ENCODE data around the gene SLAIN2.
A peak's percentile ranks its signal among the peaks of the same experiment; 100 is the strongest.
"Not testable (repeated sequence)": the region's sequence is repeated elsewhere in the genome, so short reads cannot be mapped to it uniquely, and the experiment has no call there.

SLAIN2 gene

DNA sequence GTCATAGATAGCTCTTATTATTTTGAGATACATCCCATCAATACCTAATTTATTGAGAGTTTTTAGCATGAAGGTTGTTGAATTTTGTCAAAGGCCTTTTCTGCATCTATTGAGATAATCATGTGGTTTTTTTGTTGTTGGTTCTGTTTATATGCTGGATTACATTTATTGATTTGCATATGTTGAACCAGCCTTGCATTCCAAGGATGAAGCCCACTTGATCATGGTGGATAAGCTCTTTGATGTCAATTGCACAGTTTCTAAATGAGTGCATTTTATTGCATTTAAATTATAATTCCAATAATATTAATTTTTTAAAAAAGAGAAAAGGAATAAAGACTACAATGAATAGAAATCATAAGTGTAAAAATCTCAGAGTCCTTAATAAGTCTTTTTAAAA is 26.6 kb upstream of the SLAIN2 start:
- not testable (repeated sequence) for H3K4me3 ChIP-seq (ENCODE audit: low read length); H3K4me1 ChIP-seq (ENCODE audit: control insufficient read depth, insufficient read depth, low read length); H3K36me3 ChIP-seq (ENCODE audit: control insufficient read depth, insufficient read depth, low read length, severe bottlenecking); H3K27me3 ChIP-seq (replicated peaks; ENCODE audit: control insufficient read depth, insufficient read depth, low read length); DNase-seq (ENCODE audit: low read depth); H3K9me3 ChIP-seq (ENCODE audit: control insufficient read depth, low read length); H3K9ac ChIP-seq (ENCODE audit: low read length)

DNA sequence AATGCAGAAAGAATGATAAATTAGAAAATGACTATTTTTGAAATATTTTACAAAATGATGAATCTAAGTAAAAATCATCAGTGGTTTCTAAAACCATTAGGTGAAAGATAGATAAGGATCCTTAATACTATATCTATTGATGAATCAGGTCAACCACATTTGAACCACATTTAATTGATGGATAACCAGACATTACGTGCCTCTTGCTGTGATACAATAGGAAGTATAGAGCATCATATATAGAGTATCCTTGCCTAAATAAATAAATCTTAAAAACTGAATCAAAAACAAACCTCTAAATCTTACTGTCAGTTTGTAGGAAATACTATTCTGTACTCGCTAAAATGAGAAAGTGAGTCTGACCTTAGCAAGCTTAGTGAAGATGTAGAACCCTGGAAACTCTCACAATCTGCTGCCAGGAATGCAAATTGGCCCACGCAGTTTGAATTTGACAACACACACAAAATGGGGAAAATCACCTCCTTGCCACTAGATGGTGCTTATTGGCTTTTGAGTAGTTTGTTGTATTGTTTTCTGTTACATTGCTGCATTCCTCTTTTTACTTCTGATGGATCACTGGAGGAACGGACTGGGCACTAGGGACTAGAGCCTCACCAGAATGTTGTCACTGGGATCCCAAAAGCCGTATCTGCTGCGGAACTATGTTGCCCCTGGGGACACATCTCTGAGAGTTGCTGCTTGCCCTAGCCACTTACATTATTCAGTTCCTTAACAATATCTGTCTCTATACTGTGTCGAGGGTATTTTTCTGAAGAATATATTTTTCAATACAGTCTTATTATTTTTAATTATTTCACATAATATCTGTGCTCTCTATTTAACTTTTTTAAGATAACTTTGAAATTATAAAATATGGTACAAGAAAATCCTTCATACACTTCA is 25.4 kb upstream of the SLAIN2 start:
- no peaks in the 10 kb centered on the region for H3K9me3 ChIP-seq (ENCODE audit: control insufficient read depth, low read length)
- H3K4me3 ChIP-seq (ENCODE audit: low read length) = no peak overlapping the region
- no peaks in the 10 kb centered on the region for H3K36me3 ChIP-seq (ENCODE audit: control insufficient read depth, insufficient read depth, low read length, severe bottlenecking)
- H3K27me3 ChIP-seq (replicated peaks; ENCODE audit: control insufficient read depth, insufficient read depth, low read length) = no peaks in the 10 kb centered on the region
- DNase-seq (ENCODE audit: low read depth) = peak; percentile 80
- H3K4me1 ChIP-seq (ENCODE audit: control insufficient read depth, insufficient read depth, low read length) = no peaks in the 10 kb centered on the region
- H3K9ac ChIP-seq (ENCODE audit: low read length) = no peak overlapping the region

DNA sequence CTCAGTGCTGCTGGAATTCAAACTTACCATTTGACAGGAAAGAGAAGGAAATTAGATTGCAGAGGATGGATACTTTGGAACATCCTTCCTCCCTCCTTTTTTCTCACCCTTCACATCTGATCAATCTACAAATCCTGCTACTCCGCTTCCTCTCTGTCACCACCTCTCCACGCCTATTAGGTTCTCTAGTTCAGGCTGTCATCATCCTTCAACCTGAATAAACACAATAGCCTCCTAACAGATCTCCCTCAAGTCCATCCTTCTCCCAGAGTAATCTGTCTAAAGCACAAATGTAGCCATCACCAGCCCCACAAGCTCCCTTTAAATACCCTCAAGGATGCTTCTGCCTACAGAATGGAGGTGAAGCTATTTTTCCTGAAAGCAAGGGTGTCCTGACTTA is 20.0 kb upstream of the SLAIN2 start:
- Histone ChIP-seq H3K4me3 (ENCODE audit: low read length) (no peak overlapping the region), H3K9me3 (ENCODE audit: control insufficient read depth, low read length) (no peaks in the 10 kb centered on the region), H3K4me1 (ENCODE audit: control insufficient read depth, insufficient read depth, low read length) (no peaks in the 10 kb centered on the region), H3K9ac (ENCODE audit: low read length) (no peak overlapping the region), H3K27me3 (replicated peaks; ENCODE audit: control insufficient read depth, insufficient read depth, low read length) (no peaks in the 10 kb centered on the region), H3K36me3 (ENCODE audit: control insufficient read depth, insufficient read depth, low read length, severe bottlenecking) (no peaks in the 10 kb centered on the region)
- DNase-seq (ENCODE audit: low read depth) = no peak

DNA sequence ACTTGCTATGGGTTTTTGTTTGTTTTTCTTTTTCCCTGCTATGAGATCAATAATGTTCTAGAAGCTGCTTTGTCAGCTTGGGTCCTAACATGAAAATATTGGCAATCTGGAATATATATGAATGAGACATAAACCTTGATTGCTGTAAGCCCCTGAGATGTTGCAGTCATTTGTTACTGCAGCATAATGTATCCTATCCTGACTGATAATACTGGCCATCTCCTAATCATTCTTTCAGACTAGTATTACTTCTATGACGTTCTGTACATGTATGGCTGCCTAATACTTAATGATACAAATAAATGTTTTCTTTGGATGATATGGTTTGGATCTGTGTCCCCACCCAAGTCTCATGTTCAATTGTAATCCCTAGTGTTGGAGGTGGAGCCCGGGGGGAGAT is 19.3 kb upstream of the SLAIN2 start:
- Histone ChIP-seq H3K4me1 (ENCODE audit: control insufficient read depth, insufficient read depth, low read length) (no peaks in the 10 kb centered on the region), H3K4me3 (ENCODE audit: low read length) (no peak overlapping the region), H3K27me3 (replicated peaks; ENCODE audit: control insufficient read depth, insufficient read depth, low read length) (no peaks in the 10 kb centered on the region), H3K36me3 (ENCODE audit: control insufficient read depth, insufficient read depth, low read length, severe bottlenecking) (no peaks in the 10 kb centered on the region), H3K9ac (ENCODE audit: low read length) (no peak overlapping the region), H3K9me3 (ENCODE audit: control insufficient read depth, low read length) (no peaks in the 10 kb centered on the region)
- DNase-seq (ENCODE audit: low read depth) = no peak

DNA sequence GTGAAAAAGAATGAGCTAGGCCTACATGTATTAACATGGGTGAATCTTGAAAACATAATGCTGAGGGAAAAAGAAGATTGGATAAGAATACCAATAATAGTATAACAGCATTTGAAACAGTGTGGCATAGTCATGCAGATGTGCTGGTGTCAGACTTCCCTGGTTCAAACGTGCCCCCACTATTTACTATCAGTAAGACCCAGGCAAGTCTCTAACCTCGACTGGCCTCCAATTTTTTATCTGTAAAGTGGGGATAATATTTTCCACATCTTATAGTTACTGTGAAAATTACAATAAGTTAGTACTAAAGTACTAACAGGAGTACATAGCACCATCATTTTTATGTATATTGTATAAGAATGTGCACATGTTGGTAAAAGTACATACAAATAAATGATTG is 17.0 kb upstream of the SLAIN2 start:
- no peak for DNase-seq (ENCODE audit: low read depth)
- H3K4me1 ChIP-seq (ENCODE audit: control insufficient read depth, insufficient read depth, low read length) = peaks cover 2% of the 10 kb centered on the region

DNA sequence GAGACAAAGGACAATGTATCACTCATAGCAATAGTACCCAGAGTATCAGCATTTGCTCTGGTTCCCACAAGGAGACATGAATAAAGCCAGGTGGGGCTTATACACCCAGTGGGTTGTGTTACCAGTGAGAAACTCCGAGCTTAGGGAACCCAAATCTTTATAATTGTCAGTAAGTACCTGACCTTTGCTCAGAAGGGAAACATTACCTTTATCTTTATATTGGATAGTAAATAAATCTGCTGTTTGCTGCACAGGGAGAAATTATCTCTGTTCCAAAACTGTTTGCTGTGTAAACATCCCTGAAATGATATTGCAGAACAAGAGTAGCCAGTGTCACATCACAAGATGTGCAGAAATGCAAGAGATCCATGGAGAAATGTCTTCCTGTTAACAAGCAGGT is 12.1 kb upstream of the SLAIN2 start:
- no peaks in the 10 kb centered on the region for H3K36me3 ChIP-seq (ENCODE audit: control insufficient read depth, insufficient read depth, low read length, severe bottlenecking)
- H3K9ac ChIP-seq (ENCODE audit: low read length) = no peak overlapping the region
- no peaks in the 10 kb centered on the region for H3K9me3 ChIP-seq (ENCODE audit: control insufficient read depth, low read length)
- H3K4me1 ChIP-seq (ENCODE audit: control insufficient read depth, insufficient read depth, low read length) = peaks cover 32% of the 10 kb centered on the region
- peak overlapping the region; percentile 57 for H3K4me3 ChIP-seq (ENCODE audit: low read length)
- DNase-seq (ENCODE audit: low read depth) = no peak
- no peaks in the 10 kb centered on the region for H3K27me3 ChIP-seq (replicated peaks; ENCODE audit: control insufficient read depth, insufficient read depth, low read length)

More for the DNA sequence above, 17.0 kb upstream of the SLAIN2 start:
- Histone ChIP-seq H3K27me3 (replicated peaks; ENCODE audit: control insufficient read depth, insufficient read depth, low read length) (no peaks in the 10 kb centered on the region), H3K9ac (ENCODE audit: low read length) (no peak overlapping the region), H3K4me3 (ENCODE audit: low read length) (no peak overlapping the region), H3K9me3 (ENCODE audit: control insufficient read depth, low read length) (no peaks in the 10 kb centered on the region), H3K36me3 (ENCODE audit: control insufficient read depth, insufficient read depth, low read length, severe bottlenecking) (no peaks in the 10 kb centered on the region)

DNA sequence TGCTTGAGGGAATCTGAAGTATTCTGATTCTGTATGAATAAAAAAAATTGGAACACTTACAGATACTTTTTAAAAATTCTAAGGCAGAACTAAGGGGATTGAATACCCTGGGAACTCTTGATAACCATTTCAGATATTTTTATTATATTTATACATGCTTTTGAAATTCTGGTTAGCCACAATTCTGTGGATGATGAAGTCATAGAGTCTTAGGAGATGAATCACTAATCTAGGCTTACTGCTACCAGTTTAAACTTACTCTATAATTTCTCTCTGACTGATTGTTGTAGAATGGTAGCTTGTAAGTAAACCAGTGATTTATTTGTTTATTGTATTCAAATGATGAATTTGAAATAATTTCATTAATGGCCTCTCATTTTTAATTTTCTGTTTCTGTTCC is 11.4 kb upstream of the SLAIN2 start:
- Histone ChIP-seq H3K4me3 (ENCODE audit: low read length) (peak overlapping the region; percentile 57), H3K9me3 (ENCODE audit: control insufficient read depth, low read length) (no peaks in the 10 kb centered on the region), H3K4me1 (ENCODE audit: control insufficient read depth, insufficient read depth, low read length) (peaks cover 32% of the 10 kb centered on the region), H3K9ac (ENCODE audit: low read length) (no peak overlapping the region), H3K36me3 (ENCODE audit: control insufficient read depth, insufficient read depth, low read length, severe bottlenecking) (no peaks in the 10 kb centered on the region), H3K27me3 (replicated peaks; ENCODE audit: control insufficient read depth, insufficient read depth, low read length) (no peaks in the 10 kb centered on the region)
- DNase-seq (ENCODE audit: low read depth) = peak; percentile 86

DNA sequence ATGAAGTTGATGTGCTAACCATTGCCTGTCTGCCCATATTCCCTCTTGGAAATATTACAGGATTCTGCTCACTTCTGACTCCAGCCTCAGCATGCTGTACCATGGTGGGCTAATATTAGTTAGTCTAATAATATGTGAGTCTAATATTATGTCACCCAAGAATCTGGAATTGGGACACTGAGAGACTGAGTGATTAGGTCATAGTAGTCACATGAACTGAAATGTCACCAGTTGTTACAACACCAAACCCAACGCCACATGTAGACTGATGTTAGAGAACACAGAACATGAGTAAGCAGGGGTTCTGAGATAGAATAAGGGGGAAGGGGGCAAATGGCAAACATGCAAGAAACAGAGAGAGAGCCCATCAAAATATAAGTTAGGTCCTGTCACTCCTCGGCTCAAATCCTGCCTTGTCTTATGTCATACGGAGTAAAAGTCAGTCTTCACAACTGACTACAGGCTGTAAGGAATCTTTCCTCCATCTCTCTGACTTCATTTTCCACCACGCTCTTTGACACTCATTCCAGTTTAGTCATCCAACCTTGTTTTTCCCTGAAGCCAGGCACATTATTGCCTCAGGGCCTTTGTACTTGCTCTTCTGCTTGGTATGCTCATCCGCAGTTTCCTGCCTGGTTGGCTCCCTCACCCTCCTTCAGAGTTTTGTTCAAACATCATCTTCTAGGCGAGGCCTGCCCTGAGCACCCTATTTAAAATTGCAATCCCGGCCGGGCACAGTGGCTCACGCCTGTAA is 9.6 kb upstream of the SLAIN2 start:
- no peaks in the 10 kb centered on the region for H3K27me3 ChIP-seq (replicated peaks; ENCODE audit: control insufficient read depth, insufficient read depth, low read length)
- DNase-seq (ENCODE audit: low read depth) = peak; percentile 45
- peaks cover 37% of the 10 kb centered on the region for H3K4me1 ChIP-seq (ENCODE audit: control insufficient read depth, insufficient read depth, low read length)
- peak overlapping the region; percentile 61 for H3K9ac ChIP-seq (ENCODE audit: low read length)
- H3K4me3 ChIP-seq (ENCODE audit: low read length) = no peak overlapping the region
- no peaks in the 10 kb centered on the region for H3K9me3 ChIP-seq (ENCODE audit: control insufficient read depth, low read length)
- H3K36me3 ChIP-seq (ENCODE audit: control insufficient read depth, insufficient read depth, low read length, severe bottlenecking) = no peaks in the 10 kb centered on the region

DNA sequence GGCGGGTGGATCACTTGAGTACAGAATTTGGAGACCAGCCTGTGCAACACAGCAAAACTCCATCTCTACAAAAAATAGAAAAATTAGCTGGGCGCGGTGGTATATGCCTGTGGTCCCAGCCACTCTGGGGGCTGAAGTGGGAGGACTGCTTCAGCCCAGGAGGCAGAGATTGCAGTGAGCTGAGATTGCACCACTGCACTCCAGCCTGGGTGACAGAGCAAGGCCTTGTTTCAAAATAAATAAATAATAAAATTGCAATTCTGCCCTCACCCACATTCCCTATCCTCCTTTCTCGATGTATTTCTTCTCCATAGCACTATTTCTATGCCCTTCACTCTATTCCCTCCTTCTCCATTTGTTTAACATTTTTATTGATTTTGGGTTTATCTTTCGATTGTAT is 8.7 kb upstream of the SLAIN2 start:
- H3K36me3 ChIP-seq (ENCODE audit: control insufficient read depth, insufficient read depth, low read length, severe bottlenecking) = no peaks in the 10 kb centered on the region
- no peaks in the 10 kb centered on the region for H3K9me3 ChIP-seq (ENCODE audit: control insufficient read depth, low read length)
- no peak overlapping the region for H3K9ac ChIP-seq (ENCODE audit: low read length)
- no peak overlapping the region for H3K4me3 ChIP-seq (ENCODE audit: low read length)
- H3K27me3 ChIP-seq (replicated peaks; ENCODE audit: control insufficient read depth, insufficient read depth, low read length) = no peaks in the 10 kb centered on the region
- no peak for DNase-seq (ENCODE audit: low read depth)
- peaks cover 40% of the 10 kb centered on the region for H3K4me1 ChIP-seq (ENCODE audit: control insufficient read depth, insufficient read depth, low read length)

DNA sequence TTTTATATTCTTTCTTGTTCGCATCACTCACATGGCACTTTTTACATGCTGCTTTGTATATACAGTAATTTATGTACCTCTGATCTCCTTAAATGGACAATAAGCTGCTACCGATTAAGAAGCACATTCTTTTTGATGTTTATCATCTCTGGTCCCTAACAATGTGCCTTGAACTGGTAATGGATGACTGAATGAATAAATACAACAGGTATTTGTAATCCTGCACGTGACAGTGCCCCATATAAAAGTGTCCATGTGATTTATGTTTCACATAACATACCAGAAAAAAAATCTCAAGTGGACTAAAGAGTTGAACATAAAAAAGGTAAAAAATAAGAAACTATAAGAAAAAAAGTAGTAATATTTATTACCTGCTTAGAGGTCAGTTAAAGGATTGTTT is 7.7 kb upstream of the SLAIN2 start:
- Histone ChIP-seq H3K4me3 (ENCODE audit: low read length) (no peak overlapping the region), H3K36me3 (ENCODE audit: control insufficient read depth, insufficient read depth, low read length, severe bottlenecking) (no peaks in the 10 kb centered on the region), H3K27me3 (replicated peaks; ENCODE audit: control insufficient read depth, insufficient read depth, low read length) (no peaks in the 10 kb centered on the region), H3K9ac (ENCODE audit: low read length) (no peak overlapping the region), H3K9me3 (ENCODE audit: control insufficient read depth, low read length) (no peaks in the 10 kb centered on the region), H3K4me1 (ENCODE audit: control insufficient read depth, insufficient read depth, low read length) (peaks cover 47% of the 10 kb centered on the region)
- DNase-seq (ENCODE audit: low read depth) = no peak

DNA sequence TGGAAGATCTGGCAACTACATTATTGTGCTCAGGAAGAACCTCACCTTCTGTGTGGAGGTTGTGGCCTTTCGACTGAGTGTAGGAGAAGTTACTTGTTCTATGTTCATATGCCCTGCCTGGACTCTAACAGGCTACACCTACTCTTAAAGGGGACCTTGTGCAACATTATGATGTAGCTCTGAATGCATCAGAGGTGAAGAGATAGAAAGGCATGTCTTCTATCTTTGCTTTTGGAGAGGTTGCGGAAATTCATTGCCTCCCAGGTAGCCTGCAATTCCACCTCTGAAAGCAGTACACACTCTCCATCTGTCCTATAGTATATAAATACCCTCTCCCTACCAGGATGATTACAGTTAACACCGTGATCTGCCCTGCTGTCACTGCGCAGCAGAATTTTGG is 7.1 kb upstream of the SLAIN2 start:
- Histone ChIP-seq H3K4me3 (ENCODE audit: low read length) (no peak overlapping the region), H3K9ac (ENCODE audit: low read length) (no peak overlapping the region), H3K36me3 (ENCODE audit: control insufficient read depth, insufficient read depth, low read length, severe bottlenecking) (no peaks in the 10 kb centered on the region), H3K27me3 (replicated peaks; ENCODE audit: control insufficient read depth, insufficient read depth, low read length) (no peaks in the 10 kb centered on the region), H3K4me1 (ENCODE audit: control insufficient read depth, insufficient read depth, low read length) (peaks cover 45% of the 10 kb centered on the region), H3K9me3 (ENCODE audit: control insufficient read depth, low read length) (no peaks in the 10 kb centered on the region)
- no peak for DNase-seq (ENCODE audit: low read depth)

Data from adipocyte (in vitro differentiated cells).